CD4-positive, alpha-beta T cell treated with Interleukin-15 for 1 hour (primary cell): ENCODE measurements around the gene SLC29A4.
"Not testable (repeated sequence)": the region's sequence is repeated elsewhere in the genome, so short reads cannot be mapped to it uniquely, and the experiment has no call there.

ENCODE experiments used
- DNase-seq: peaks from one replicate; pipeline ENCODE4 v3.0.0-alpha.2; 2020

SLC29A4 gene, protein sequence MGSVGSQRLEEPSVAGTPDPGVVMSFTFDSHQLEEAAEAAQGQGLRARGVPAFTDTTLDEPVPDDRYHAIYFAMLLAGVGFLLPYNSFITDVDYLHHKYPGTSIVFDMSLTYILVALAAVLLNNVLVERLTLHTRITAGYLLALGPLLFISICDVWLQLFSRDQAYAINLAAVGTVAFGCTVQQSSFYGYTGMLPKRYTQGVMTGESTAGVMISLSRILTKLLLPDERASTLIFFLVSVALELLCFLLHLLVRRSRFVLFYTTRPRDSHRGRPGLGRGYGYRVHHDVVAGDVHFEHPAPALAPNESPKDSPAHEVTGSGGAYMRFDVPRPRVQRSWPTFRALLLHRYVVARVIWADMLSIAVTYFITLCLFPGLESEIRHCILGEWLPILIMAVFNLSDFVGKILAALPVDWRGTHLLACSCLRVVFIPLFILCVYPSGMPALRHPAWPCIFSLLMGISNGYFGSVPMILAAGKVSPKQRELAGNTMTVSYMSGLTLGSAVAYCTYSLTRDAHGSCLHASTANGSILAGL

DNA sequence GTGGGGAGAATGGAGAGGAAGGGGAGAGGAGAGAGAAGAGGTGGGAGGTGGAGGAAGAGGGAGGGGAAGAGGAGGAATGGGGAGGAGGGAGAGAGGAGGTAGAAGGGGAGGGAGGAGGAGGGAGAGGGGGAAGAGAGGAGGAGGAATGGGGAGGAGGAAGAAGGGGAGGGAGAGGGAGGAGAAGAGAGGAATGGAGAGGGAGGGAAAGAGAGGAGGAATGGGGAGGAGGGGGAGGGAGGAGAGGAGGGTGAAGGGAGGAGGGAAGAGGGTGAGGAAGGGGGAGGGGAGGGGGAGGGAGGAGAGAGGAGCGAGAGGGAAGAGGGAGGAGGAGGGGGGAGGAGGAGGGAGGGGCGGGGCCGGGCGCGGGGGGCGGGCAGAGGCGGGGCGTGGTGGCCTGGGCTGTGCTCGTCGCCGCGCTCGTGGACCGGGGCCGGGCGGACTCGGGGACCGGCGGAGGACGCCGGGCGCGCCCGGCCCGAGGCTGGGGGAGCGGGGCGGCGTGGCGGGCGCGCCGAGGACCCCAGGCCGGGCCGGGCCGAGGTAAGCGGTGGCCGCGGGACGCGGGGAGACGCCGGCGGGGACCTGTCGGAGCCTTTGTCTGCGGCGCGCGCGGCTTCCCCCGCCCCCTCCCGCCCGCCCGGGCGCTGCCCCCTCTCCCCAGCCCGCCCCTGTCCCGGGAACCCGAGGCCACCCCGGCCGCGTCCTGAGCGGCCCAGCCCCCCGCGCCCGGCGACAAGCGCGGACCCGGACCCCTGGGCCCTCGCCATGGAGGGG, at the start of gene SLC29A4:
Gene SLC29A4, plus strand, starts transcription at position 401 of the 774 bp plus-strand sequence. CDS start 4,874 bp downstream, outside the sequence.
- DNase-seq, result no peak

DNA sequence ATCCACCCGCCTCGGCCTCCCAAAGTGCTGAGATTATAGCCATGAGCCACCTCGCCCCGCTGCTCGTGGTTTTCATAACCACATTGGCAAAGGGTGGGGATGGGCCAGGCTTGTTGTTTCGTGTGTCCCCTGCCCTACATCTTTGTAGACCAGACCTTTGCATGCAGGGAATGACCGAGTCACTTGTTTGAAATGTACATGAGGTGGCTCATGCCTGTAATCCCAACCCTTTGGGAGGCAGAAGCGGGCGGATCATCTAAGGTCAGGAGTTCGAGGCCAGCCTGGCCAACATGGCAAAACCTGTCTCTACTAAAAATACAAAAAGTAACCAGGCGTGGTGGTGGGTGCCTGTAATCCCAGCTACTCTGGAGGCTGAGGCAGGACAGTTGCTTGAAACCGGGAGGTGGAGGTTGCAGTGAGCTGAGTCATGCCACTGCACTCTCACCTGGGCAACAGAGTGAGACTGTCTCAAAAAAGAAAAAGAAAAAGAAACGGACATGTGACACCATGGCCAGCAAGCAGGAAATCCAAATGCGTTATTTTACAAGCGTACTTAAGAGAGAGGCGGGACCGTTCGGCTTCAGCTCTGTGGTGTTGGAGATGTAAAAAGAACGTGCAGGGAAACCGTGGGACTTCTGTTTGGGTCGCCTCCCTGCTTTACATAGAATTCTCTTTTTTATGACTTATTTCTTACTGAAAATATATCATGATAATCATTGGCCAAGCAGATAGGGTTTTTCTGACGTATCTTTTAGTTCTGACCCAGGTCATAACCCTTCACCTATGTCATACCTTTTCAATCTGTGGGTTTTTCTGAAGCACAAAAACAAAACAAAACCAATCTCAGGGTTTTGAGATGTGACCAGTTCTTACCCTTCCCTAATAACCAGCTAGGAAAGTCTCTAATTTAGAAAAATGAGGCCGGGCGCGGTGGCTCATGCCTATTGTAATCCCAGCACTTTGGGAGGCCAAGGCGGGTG, 47.6 kb upstream of the SLC29A4 start:
- no peak for DNase-seq

- peak; percentile 50 for DNase-seq
These were observed 45.5 kb upstream of the SLC29A4 start for GRCh38 chr7:5237286-5237685.

DNA sequence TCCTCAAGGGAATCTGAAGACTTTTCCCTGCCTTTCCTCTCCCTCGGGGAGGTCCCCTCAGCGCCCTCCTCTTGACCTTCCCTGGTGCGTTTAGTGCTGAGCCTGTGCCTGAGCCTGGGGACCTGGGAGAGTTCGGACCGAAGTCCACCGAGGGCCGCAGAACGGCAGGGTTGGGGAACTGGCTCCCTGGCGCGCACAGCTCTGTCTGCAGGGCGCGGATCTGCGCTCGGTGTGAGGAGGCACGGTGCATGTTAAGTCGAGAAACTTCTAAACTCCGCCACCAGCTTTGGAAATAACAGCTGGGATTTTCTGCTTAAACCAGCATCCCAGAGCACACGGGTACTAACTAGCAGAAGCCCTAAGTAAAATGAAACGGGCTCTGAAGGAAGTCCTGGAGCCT, 44.2 kb upstream of the SLC29A4 start:
- DNase-seq, result no peak

DNA sequence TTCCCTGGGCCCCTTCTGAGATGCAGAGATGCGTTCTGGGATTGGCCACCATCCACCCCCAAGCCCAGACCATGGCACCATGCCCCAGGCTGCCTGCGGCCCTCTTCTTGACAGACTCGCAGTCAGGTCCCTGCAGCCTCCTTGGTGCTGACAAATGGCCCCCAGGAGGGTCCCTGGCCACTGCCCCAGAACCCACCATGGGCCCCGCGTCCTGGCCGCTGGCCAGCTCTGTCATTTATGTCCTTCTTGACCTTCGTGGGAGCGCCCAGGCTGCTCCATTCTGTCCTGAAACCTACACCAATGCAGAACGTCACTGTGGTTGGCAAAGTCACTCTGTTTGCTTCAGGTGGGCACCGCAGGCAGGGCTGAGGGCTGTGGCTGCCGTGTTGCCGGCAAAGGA, 39.5 kb upstream of the SLC29A4 start:
- no peak for DNase-seq

DNA sequence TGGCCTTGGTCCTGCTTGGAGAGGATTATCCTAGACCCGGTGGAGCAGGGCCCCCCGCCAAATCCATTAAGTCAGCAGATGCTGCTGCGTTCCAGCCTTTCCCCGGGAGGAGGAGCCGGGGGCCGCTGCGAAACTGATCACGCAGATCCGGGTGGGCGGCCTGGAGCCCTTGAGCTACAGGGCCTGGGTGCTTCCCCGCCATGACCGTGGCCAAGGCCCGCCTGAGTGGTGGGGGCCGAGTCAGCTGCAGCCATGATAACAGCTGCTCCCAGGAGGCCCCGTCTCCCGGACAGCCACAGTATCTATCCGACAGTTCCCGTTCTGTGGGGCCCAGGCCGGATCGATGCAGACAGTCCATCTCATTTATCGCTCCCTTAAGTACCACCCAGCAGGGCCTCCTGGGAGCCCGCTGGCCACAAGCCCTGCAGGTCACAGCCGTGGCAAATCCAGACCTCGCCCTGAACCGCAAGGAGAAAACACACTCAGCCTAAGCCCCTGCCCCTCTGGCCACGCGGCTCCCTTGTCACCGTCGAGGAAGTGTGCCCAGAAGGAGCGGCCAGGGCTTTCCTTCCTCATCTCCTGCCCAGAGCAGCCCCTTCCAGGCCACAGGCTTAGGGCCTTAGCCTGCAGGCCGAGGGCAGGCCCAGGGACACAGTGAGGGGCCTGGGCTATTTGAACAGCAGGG, 34.4 kb upstream of the SLC29A4 start:
- no peak for DNase-seq

GRCh38 chr7:5250787-5251186, 32.0 kb upstream of the SLC29A4 start:
- not testable (repeated sequence) for DNase-seq

GRCh38 chr7:5253529-5253928, 29.2 kb upstream of the SLC29A4 start:
- not testable (repeated sequence) for DNase-seq

- DNase-seq, result not testable (repeated sequence)
These were observed 28.4 kb upstream of the SLC29A4 start for GRCh38 chr7:5254371-5254770.

DNA sequence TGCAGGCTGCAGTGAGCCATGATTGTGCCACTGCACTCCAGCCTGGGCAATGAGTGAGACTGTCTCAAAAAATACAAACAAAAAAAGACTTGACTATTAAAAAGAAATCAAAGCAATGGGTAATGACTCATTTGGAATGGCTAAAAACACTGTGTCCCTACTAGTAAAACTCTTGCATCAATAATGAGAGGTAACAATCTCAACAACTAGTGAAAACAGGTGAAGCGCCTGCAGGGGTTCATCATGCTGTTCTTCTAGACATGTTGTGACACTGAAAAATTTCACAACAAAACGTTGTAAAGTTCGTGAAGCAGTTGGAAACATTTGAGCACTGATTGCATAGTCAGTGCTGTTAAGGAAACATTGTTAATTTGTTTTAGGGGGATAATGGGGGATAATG, 26.9 kb upstream of the SLC29A4 start:
- no peak for DNase-seq

DNA sequence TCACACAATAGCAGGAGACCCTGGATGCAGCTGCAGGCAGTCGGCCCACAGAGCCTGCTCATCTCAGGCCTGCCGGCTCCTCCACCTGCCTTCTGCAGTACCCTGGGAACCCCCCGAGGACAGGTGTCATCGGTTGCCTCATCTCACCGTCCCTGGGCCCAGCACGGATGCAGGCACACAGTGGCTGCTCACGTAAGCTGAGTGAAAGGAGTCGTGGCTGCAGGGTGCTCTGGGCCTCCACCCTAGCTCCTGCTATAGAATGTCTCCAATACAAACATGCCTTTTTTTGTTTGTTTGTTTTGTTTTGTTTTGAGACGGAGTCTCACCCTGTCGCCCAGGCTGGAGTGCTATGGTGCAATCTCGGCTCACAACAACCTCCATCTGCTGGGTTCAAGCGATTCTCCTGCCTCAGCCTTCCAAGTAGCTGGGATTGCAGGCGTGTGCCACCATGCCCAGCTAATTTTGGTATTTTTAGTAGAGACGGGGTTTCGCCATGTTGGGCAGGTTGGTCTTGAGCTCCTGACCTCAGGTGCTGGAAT, 22.1 kb upstream of the SLC29A4 start:
- not testable (repeated sequence) for DNase-seq

DNA sequence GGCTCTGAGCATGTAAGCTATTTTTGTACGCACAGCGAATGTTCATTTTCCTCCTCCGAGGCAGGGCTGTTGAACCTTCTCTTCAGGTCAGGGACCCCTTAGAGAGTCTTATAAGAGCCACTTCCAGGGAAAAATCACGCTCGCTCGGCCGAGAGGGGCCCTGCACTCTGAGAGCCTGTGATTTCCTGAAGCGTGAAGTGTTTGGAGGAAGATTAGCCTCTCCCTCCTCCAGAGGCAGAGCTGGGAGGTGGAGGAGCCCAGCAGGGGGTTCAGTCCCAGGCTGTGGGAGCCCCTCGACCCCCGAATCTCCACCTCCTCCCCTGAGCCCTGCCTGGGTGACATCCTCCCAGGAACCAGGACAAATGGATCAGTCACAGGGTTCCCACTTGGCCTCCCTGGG, 19.7 kb upstream of the SLC29A4 start:
- not testable (repeated sequence) for DNase-seq

- no peak for DNase-seq
These were observed 17.2 kb upstream of the SLC29A4 start for GRCh38 chr7:5265320-5266190.

GRCh38 chr7:5266191-5267028, 16.3 kb upstream of the SLC29A4 start:
- no peak for DNase-seq

- DNase-seq, result not testable (repeated sequence)
These were observed 14.9 kb upstream of the SLC29A4 start for GRCh38 chr7:5267829-5268228.

GRCh38 chr7:5269992-5270657, 12.6 kb upstream of the SLC29A4 start:
- DNase-seq, result not testable (repeated sequence)

- no peak for DNase-seq
These were observed 12.0 kb upstream of the SLC29A4 start for GRCh38 chr7:5270788-5271187.

GRCh38 chr7:5273831-5274405, 8.8 kb upstream of the SLC29A4 start:
- not testable (repeated sequence) for DNase-seq

- no peak for DNase-seq
These were observed 8.3 kb upstream of the SLC29A4 start for GRCh38 chr7:5274441-5274840.
